Activated B cell treated with CpG ODN at 0.5 μM for 24 hours (primary cell): Measurements from ENCODE around the gene HOXA9. TPM values are rescaled to one million over a fixed set of nuclear protein-coding genes. Genes with fewer than 3 reads are reported as not detected.
A peak's percentile ranks its signal among the peaks of the same experiment; 100 is the strongest.

Experiments
- ATAC-seq: fragments of 200-7000 bp; cut with Tn5 transposase; one replicate; pipeline ENCODE4 v1.10.0; 2021; ENCODE audit warnings: low read depth, mild to moderate bottlenecking, moderate library complexity
- CTCF ChIA-PET: fragments of 350-600 bp; sonication (Branson Sonifier 250); formaldehyde crosslinking; loops from one replicate; lab custom pipeline; 2021; ENCODE audit warnings: antibody characterized with exemption; lab: Charles Lee
- POLR2A ChIA-PET: fragments of 350-600 bp; sonication (Branson Sonifier 250); formaldehyde crosslinking; loops from one replicate; lab custom pipeline; 2021; ENCODE audit warnings: antibody characterized with exemption; lab: Charles Lee
- DNase-seq: peaks from one replicate; pipeline ENCODE4 v3.0.0; 2022
- H3K27ac Mint-ChIP-seq: one replicate; pipeline ENCODE4 v1.8.0; 2020; ENCODE audit warnings: mixed read lengths
- H3K27me3 Mint-ChIP-seq: one replicate; pipeline ENCODE4 v1.8.0; 2021; ENCODE audit warnings: mixed read lengths
- H3K36me3 Mint-ChIP-seq: one replicate; pipeline ENCODE4 v1.8.0; 2021; ENCODE audit warnings: low read depth, mixed read lengths
- H3K4me1 Mint-ChIP-seq: one replicate; pipeline ENCODE4 v1.8.0; 2021; ENCODE audit warnings: mixed read lengths
- H3K4me3 Mint-ChIP-seq: one replicate; pipeline ENCODE4 v1.8.0; 2020; ENCODE audit warnings: mild to moderate bottlenecking, mixed read lengths
- H3K9me3 Mint-ChIP-seq: one replicate; pipeline ENCODE4 v1.8.0; 2020; ENCODE audit warnings: mixed read lengths
- intact Hi-C: fragments of 100-400 bp; cut with micrococcal nuclease; formaldehyde crosslinking; loops from one replicate; pipeline ENCODE4 v1.15.1; 2024
- total RNA-seq: library from RNA; stranded (reverse); gene quantifications from 2 replicates; pipeline ENCODE4 v1.2.3, GENCODE V29; 2022
- TF ChIP-seq, protein P1 (sequence below): fragments of 200-600 bp; IDR thresholded peaks from one replicate; pipeline ENCODE4 v1.8.0; 2022; ENCODE audit warnings: antibody characterized with exemption, mild to moderate bottlenecking

Gene HOXA9
- total RNA-seq, 1 donor from 2014 or later = not detected

DNA sequence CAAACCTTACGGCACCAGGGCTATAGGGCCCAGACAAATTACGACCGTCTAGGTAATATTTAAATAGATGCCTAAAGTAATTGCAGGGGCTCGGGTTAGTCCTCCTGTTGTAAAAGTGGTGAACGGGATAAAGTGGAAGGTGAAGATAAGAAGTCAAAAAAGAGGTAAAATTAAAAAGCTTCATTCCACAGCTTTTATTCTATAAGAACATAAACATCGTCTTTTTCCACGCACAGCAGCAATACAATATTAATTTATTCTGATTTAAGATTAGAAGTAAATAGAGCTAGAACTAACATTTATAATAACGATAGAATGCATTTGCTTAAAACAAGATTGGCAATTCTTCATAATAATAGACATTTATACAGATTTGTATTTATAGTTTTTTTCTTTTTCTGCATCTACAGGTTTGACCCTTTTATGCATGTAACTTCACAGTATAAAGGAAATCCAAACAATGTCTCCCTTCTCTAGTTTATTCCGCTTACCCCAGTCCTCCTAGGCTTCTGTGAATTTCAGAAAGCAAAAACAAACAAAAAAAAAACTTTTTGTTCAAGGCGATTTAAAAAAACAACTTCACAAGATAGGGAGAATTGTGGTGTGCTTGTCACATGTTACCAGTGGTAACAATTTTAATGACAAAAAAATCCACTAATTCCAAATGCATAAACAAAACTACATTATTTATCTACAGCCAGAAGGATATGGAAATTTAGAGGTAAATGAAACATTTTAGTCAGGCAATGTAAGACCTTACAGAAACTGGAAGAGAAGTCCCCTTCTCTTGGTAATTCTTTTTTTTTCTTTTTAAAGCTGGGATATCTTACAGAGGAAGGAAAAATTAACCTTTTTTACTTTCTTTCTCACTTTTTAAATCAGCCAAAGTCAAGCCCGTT, 5.3 kb upstream of the HOXA9 start:
- Mint-ChIP-seq H3K9me3 (no peaks in the 10 kb centered on the region), H3K27me3 (peaks cover 53% of the 10 kb centered on the region), H3K4me3 (no peak overlapping the region), H3K4me1 (peaks cover 20% of the 10 kb centered on the region), H3K27ac (peak overlapping the region; percentile 24), H3K36me3 (no peaks in the 10 kb centered on the region)
- ChIA-PET CTCF (interaction anchor here (1.3 to 2.0 kb wide), 2 partner anchors 12 to 801 kb away, joined by 4 to 6 read pairs; no protein-coding TSS in a partner anchor), POLR2A (interaction anchor here (1.5 kb wide), 1 partner anchor 20 kb away, joined by 3 read pairs; no protein-coding TSS in a partner anchor)
- no peak for ATAC-seq
- intact Hi-C loops = no loop called here
- TF ChIP-seq, protein P1, sequence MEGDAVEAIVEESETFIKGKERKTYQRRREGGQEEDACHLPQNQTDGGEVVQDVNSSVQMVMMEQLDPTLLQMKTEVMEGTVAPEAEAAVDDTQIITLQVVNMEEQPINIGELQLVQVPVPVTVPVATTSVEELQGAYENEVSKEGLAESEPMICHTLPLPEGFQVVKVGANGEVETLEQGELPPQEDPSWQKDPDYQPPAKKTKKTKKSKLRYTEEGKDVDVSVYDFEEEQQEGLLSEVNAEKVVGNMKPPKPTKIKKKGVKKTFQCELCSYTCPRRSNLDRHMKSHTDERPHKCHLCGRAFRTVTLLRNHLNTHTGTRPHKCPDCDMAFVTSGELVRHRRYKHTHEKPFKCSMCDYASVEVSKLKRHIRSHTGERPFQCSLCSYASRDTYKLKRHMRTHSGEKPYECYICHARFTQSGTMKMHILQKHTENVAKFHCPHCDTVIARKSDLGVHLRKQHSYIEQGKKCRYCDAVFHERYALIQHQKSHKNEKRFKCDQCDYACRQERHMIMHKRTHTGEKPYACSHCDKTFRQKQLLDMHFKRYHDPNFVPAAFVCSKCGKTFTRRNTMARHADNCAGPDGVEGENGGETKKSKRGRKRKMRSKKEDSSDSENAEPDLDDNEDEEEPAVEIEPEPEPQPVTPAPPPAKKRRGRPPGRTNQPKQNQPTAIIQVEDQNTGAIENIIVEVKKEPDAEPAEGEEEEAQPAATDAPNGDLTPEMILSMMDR = no peak
- DNase-seq = no peak

DNA sequence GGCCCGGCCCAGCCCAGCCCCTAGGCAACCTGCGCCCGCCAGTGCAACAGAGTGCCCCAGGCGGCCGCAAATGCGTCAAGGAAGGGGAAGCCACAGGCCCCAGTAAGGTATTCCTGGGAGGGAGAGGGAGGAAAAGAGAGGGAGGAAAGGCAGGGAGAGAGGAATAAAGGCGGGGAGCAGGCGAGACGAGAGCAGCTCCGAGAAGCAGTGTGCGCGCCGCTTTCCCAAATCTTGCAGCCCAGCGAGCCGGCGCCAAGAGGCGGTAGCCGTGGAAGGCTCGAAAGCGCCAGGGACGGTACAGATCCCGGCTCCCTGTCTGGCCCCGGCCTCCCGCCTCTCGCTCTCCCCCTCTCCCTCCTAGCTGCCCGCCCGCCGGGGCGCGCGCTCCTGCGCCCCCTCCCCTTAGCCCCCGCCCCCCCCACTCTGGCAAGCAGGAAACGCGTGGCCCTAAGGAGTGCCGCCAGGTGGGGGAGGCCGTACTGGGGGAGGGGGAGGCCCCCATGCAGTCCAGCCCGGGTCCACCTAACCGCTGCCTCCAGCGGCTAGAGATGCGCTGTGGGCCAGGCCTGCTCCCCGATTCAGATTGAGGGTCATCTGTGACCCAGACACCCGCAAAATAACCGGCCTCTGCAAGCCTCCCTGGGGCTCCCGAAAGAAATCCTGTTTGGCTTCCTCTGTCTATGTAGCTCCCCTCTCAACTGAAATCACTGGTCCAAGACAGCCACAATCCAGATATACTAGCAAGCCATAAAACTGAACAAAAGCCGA, 4.5 kb upstream of the HOXA9 start:
- Mint-ChIP-seq H3K4me1 (peaks cover 20% of the 10 kb centered on the region), H3K4me3 (no peak overlapping the region), H3K36me3 (no peaks in the 10 kb centered on the region), H3K27me3 (peaks cover 48% of the 10 kb centered on the region), H3K27ac (peak overlapping the region; percentile 46), H3K9me3 (no peaks in the 10 kb centered on the region)
- CTCF ChIA-PET = interaction anchor here (1.3 kb wide), 1 partner anchor 11 kb away, joined by 4 read pairs; no protein-coding TSS in a partner anchor
- ATAC-seq = no peak
- DNase-seq = peak; percentile 20
- TF ChIP-seq, protein P1 = no peak
- POLR2A ChIA-PET = no interaction called here
- intact Hi-C loops = no loop called here

GRCh38 chr7:27168265-27168947, 3.1 kb upstream of the HOXA9 start:
- ATAC-seq (no peak), DNase-seq (no peak)
- Mint-ChIP-seq H3K27ac (peak overlapping the region; percentile 61), H3K36me3 (no peaks in the 10 kb centered on the region), H3K4me1 (peaks cover 20% of the 10 kb centered on the region), H3K9me3 (no peaks in the 10 kb centered on the region), H3K27me3 (peaks cover 58% of the 10 kb centered on the region), H3K4me3 (no peak overlapping the region)
- TF ChIP-seq, protein P1 = no peak
- ChIA-PET POLR2A (no interaction called here), CTCF (interaction anchor here (1.5 to 2.2 kb wide), 2 partner anchors 18 to 43 kb away, joined by 4 to 8 read pairs; no protein-coding TSS in a partner anchor)
- intact Hi-C loops = no loop called here

GRCh38 chr7:27167916-27168264, 2.6 kb upstream of the HOXA9 start:
- CTCF ChIA-PET = interaction anchor here (0.9 to 2.2 kb wide), 3 partner anchors 17 to 43 kb away, joined by 3 to 8 read pairs (median 4); no protein-coding TSS in a partner anchor
- H3K9me3 Mint-ChIP-seq = no peaks in the 10 kb centered on the region
- peaks cover 18% of the 10 kb centered on the region for H3K4me1 Mint-ChIP-seq
- no peak overlapping the region for H3K4me3 Mint-ChIP-seq
- H3K36me3 Mint-ChIP-seq = no peaks in the 10 kb centered on the region
- H3K27ac Mint-ChIP-seq = peak overlapping the region; percentile 24
- peaks cover 62% of the 10 kb centered on the region for H3K27me3 Mint-ChIP-seq
- POLR2A ChIA-PET = no interaction called here
- intact Hi-C loops = no loop called here
- ATAC-seq = no peak
- TF ChIP-seq, protein P1 = no peak
- DNase-seq = no peak
